Activated gamma-delta T cell treated with anti-CD3 and anti-CD28 coated beads, Interleukin-2, amount 50 U/mL, for 16 hours (primary cell): Measurements from ENCODE around the gene EMCN.
"Not testable (repeated sequence)": the region's sequence is repeated elsewhere in the genome, so short reads cannot be mapped to it uniquely, and the experiment has no call there.

Experiments
- DNase-seq: peaks from one replicate; pipeline ENCODE4 v3.0.0-alpha.2; 2020; ENCODE audit warnings: low read depth

The EMCN gene

DNA sequence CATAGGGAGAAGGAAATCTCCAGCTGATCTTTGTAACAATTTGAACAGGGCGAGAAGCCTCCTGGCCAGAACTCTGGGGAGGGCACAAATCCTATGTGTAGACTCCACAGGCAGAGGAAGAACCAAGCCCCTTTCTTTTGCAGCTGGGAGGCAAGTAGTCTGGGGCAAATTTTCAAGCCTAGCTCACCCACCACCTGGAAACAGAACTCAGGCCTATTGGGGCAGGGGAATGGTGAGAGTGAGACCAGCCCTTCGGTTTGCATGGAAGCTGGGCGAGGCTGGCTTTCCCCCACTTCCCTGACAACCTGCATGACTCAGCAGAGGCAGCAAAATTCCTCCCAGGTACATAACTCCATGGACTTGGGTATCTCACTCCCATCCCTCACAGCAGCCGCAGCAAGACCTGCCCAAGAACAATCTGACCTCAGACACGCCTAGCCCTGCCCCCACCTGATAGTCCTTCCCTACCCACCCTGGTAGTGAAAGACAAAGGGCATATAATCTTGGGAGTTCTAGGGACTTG lies 138.2 kb downstream of the EMCN start:
- DNase-seq, result no peak

- no peak for DNase-seq
Measured at GRCh38 chr4:100372432-100372831, 145.4 kb downstream of the EMCN start.

GRCh38 chr4:100369871-100370270 lies 148.0 kb downstream of the EMCN start:
- no peak for DNase-seq

GRCh38 chr4:100367451-100367850 lies 150.4 kb downstream of the EMCN start:
- DNase-seq, result no peak

- no peak for DNase-seq
Measured at GRCh38 chr4:100366213-100366612, 151.6 kb downstream of the EMCN start.

- DNase-seq, result no peak
Measured at GRCh38 chr4:100362366-100362765, 155.5 kb downstream of the EMCN start.

- no peak for DNase-seq
Measured at GRCh38 chr4:100361336-100361735, 156.5 kb downstream of the EMCN start.

GRCh38 chr4:100360211-100360610 lies 157.6 kb downstream of the EMCN start:
- no peak for DNase-seq

DNA sequence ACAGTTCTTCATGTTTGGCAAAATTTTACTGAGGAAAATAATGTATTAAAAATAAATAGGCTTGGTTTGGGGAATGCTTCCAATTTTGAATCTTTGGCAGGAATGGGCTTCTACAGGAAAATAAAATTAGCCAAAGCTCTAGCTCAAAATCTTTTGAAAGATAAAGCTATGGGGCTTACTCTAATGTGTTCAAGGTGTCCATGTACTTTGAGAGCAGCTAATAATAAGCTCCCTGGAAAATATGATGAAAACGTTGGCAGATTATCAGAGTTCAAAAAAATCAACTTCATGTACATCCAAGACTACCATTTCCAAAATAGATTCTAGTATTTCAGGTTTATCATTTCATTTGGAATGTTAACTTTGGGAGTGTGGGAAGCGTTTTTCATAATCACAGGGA lies 158.4 kb downstream of the EMCN start:
- DNase-seq, result no peak

- no peak for DNase-seq
Measured at GRCh38 chr4:100357542-100357941, 160.3 kb downstream of the EMCN start.

- no peak for DNase-seq
Measured at GRCh38 chr4:100356172-100356571, 161.7 kb downstream of the EMCN start.

DNA sequence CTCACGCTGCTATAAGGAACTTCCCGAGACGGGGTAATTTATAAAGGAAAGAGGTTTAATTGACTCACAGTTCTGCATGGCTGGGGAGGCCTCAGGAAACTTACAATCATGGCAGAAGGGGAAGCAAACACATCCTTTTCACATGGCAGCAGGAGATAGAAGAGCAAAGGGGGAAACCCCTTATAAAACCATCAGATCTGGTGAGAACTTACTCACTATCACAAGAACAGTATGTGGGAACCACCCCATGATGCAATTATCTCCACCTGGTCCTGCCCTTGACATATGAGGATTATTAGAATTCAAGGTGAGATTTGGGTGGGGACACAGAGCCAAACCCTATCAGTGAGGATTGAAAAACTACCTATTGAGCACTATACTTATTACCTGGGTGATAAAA lies 165.5 kb downstream of the EMCN start:
- DNase-seq, result not testable (repeated sequence)

- DNase-seq, result no peak
Measured at GRCh38 chr4:100348473-100348872, 169.3 kb downstream of the EMCN start.

GRCh38 chr4:100347241-100347640 lies 170.6 kb downstream of the EMCN start:
- DNase-seq, result no peak

DNA sequence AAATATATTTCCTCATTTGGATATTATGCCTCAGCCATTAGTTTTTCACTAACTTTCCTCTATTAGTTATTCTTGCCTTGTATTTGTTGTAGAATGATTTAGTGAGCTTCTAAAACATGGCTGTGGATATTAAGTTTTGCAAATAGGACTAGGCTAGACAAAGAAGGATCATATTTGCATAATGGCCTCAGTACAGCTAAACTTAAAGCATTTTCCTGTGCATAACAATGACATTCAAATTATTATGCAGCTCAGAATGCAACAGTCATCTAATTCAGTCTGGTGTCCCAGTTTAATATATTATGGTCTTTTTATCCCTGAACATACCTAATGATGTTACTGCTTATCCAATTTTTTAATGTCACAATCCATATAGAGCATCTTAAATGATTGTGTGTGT lies 172.2 kb downstream of the EMCN start:
- DNase-seq, result no peak
